ENCODE results near the gene PPIC. TPM values are rescaled to one million over a fixed set of nuclear protein-coding genes. Genes with fewer than 3 reads are reported as not detected.

PPIC gene
- total and polyA plus RNA-seq, 2 donors (not counting 3 experiments of a cell fraction or from before 2014, with no cell fraction given): 26.5 to 36.4 TPM

GRCh38 chr5:123039673-123040072, 3.1 kb upstream of the PPIC start:
- DNase-seq (ENCODE audit: low read depth, low spot score): no peak
- Histone ChIP-seq H3K9me1 (replicated peaks; ENCODE audit: control insufficient read depth, extremely low read depth, insufficient read depth, low read length) (no peaks in the 10 kb centered on the region), H3K9me3 (replicated peaks; ENCODE audit: control insufficient read depth, insufficient read depth, low read length) (no peaks in the 10 kb centered on the region), H3K4me2 (ENCODE audit: insufficient read depth, low read length) (no peak overlapping the region), H3K4me1 (ENCODE audit: control insufficient read depth, extremely low read depth, insufficient read depth, low read length) (peaks cover 8% of the 10 kb centered on the region), H4K20me1 (replicated peaks; ENCODE audit: control insufficient read depth, extremely low read depth, insufficient read depth, low read length) (no peaks in the 10 kb centered on the region), H3K79me2 (ENCODE audit: control insufficient read depth, insufficient read depth, low read length) (no peaks in the 10 kb centered on the region), H3K27ac (ENCODE audit: insufficient read depth, low read depth, low read length) (no peak overlapping the region), H3K36me3 (ENCODE audit: control insufficient read depth in 2 of 2, extremely low read depth in 1 of 2, insufficient read depth in 2 of 2, low read length in 2 of 2) (no peaks in the 10 kb centered on the region), H3K4me3 (replicated peaks in 1 of 3; ENCODE audit: insufficient read depth in 1 of 3, low read depth in 1 of 3, low read length in 3 of 3) (no peak overlapping the region), H2AFZ (ENCODE audit: low read depth, low read length) (no peak overlapping the region), H3K27me3 (ENCODE audit: control insufficient read depth in 2 of 2, insufficient read depth in 2 of 2, low read length in 2 of 2) (no peaks in the 10 kb centered on the region), H3K9ac (replicated peaks; ENCODE audit: extremely low read depth, insufficient read depth, low read length) (no peak overlapping the region)
- no TSS peak for BruUV-seq (replicated peaks)
- CTCF ChIA-PET: no interaction called here
- no peak for TF ChIP-seq CTCF (IDR thresholded peaks at IDR 0.05; ENCODE audit: extremely low read depth in 1 of 2, insufficient read depth in 1 of 2, low read depth in 1 of 2, low read length in 2 of 2)
- no peak for TF ChIP-seq POLR2A (IDR thresholded peaks at IDR 0.05; ENCODE audit: low read depth, low read length)
- no peak for TF ChIP-seq JUN (IDR thresholded peaks at IDR 0.05; ENCODE audit: borderline replicate concordance, insufficient read depth, insufficient read length, low read depth)
- no peak for TF ChIP-seq MYC (IDR thresholded peaks at IDR 0.05; ENCODE audit: low read depth, low read length)
- no peak for TF ChIP-seq GATA2 (IDR thresholded peaks at IDR 0.05; ENCODE audit: insufficient read depth, insufficient read length, low read depth, low read length)
- no peak for TF ChIP-seq EZH2 (IDR thresholded peaks at IDR 0.05; ENCODE audit: borderline replicate concordance, low read depth, low read length, severe bottlenecking)
- TF ChIP-seq POLR2AphosphoS5 (IDR thresholded peaks at IDR 0.05; ENCODE audit: insufficient read depth, low read depth, low read length): no peak
- TF ChIP-seq FOS (IDR thresholded peaks at IDR 0.05; ENCODE audit: borderline replicate concordance, insufficient read depth, low read length): no peak
- intact Hi-C loops (cut with micrococcal nuclease): loop anchor here (5.0 to 10.0 kb wide), 4 partner anchors 147 to 725 kb away; partner anchors contain the start of genes CSNK1G3 and SNCAIP
- POLR2A ChIA-PET: no interaction called here
- dilution Hi-C loops (cut with MboI; ENCODE audit: extremely low pct_ligation_motif_present, low sequenced_read_pairs): no loop called here
- FAIRE-seq: no peak

Measured in endothelial cell of umbilical vein (primary cell).